IMR-90 (cell line): ENCODE results near the gene FMOD. TPM values are rescaled to one million over a fixed set of nuclear protein-coding genes. Genes with fewer than 3 reads are reported as not detected.

Experiments used
- ATAC-seq: fragments of 200-7000 bp; cut with Tn5 transposase; 2 replicates; pipeline ENCODE4 v1.9.1; 2020; ENCODE audit warnings: low read depth, mild to moderate bottlenecking, moderate library complexity
- BruUV-seq: library from RNA; stranded (reverse); fragments of 400-500 nt; replicated peaks from 2 replicates; lab custom pipeline; 2021; lab: Mats Ljungman, UMichigan
- CTCF ChIA-PET: fragments of 300-600 bp; formaldehyde crosslinking; extraction: SDS; loops from one replicate; lab custom pipeline; 2021; ENCODE audit warnings: antibody characterized with exemption; lab: Yijun Ruan, JAX
- POLR2A ChIA-PET: fragments of 300-600 bp; sonication (Branson Sonifier 250); formaldehyde crosslinking; loops from one replicate; lab custom pipeline; 2022; ENCODE audit warnings: antibody characterized with exemption; ENCODE audit not compliant: unreplicated experiment; lab: Charles Lee
- DNase-seq: peaks from one replicate; pipeline ENCODE4 v3.0.0; 2013
- H2AFZ ChIP-seq: replicated peaks from 2 replicates; pipeline ENCODE3; 2013; ENCODE audit warnings: low read length, mild to moderate bottlenecking; ENCODE audit not compliant: poor library complexity
- H2AK5ac ChIP-seq: 2 replicates; pipeline ENCODE4 v1.6.1; 2013; ENCODE audit warnings: low read depth, low read length, inconsistent platforms
- H2AK9ac ChIP-seq: replicated peaks from 2 replicates; pipeline ENCODE3; 2013; ENCODE audit warnings: mild to moderate bottlenecking, low read depth, low read length, moderate library complexity; ENCODE audit not compliant: poor library complexity
- H2BK120ac ChIP-seq: 2 replicates; pipeline ENCODE4 v1.6.1; 2013; ENCODE audit warnings: low read depth, low read length, inconsistent platforms
- H2BK15ac ChIP-seq: 3 replicates; pipeline ENCODE4 v1.6.1; 2013; ENCODE audit warnings: low read depth, low read length, inconsistent platforms
- H2BK20ac ChIP-seq: 2 replicates; pipeline ENCODE4 v1.6.1; 2013; ENCODE audit warnings: low read depth, mild to moderate bottlenecking, inconsistent platforms, low read length, moderate library complexity
- H2BK5ac ChIP-seq: 2 replicates; pipeline ENCODE4 v1.6.1; 2013; ENCODE audit warnings: mild to moderate bottlenecking, low read depth, low read length, inconsistent platforms; ENCODE audit not compliant: poor library complexity, severe bottlenecking
- H3K14ac ChIP-seq: replicated peaks from 2 replicates; pipeline ENCODE4 v1.6.1; 2013; ENCODE audit warnings: low read depth, low read length, inconsistent platforms
- H3K18ac ChIP-seq: 2 replicates; pipeline ENCODE4 v1.6.1; 2013; ENCODE audit warnings: low read depth, low read length, control low read depth
- H3K23ac ChIP-seq: 2 replicates; pipeline ENCODE4 v1.6.1; 2013; ENCODE audit warnings: low read depth, low read length, inconsistent platforms
- H3K27ac ChIP-seq: 2 replicates; pipeline ENCODE4 v1.5.1; 2013; ENCODE audit warnings: mild to moderate bottlenecking, control low read depth, low read length; ENCODE audit not compliant: insufficient read depth
- H3K27me3 ChIP-seq: 2 replicates; pipeline ENCODE4 v1.6.1; 2013; ENCODE audit warnings: low read length; ENCODE audit not compliant: control insufficient read depth, insufficient read depth
- H3K36me3 ChIP-seq: 2 replicates; pipeline ENCODE4 v1.6.1; 2013; ENCODE audit warnings: low read length, mixed read lengths; ENCODE audit not compliant: control insufficient read depth, insufficient read depth
- H3K4ac ChIP-seq: 2 replicates; pipeline ENCODE4 v1.6.1; 2013; ENCODE audit warnings: low read depth, low read length, inconsistent platforms
- H3K4me1 ChIP-seq: 2 replicates; pipeline ENCODE4 v1.6.1; 2013; ENCODE audit warnings: low read length, mixed read lengths; ENCODE audit not compliant: control insufficient read depth, insufficient read depth
- H3K4me2 ChIP-seq: 2 replicates; pipeline ENCODE4 v1.6.1; 2013; ENCODE audit warnings: low read depth, mild to moderate bottlenecking, control low read depth, low read length, moderate library complexity
- H3K4me3 ChIP-seq: 2 replicates; pipeline ENCODE4 v1.5.1; 2013; ENCODE audit warnings: low read depth, mild to moderate bottlenecking, control low read depth, low read length, moderate library complexity; ENCODE audit not compliant: insufficient read depth
- H3K56ac ChIP-seq: 2 replicates; pipeline ENCODE4 v1.6.1; 2013; ENCODE audit warnings: low read length, inconsistent platforms; ENCODE audit not compliant: insufficient read depth; ENCODE audit errors: extremely low read depth
- H3K79me1 ChIP-seq, 2 experiments: 2 replicates each; pipeline ENCODE4 v1.6.1; 2013; ENCODE audit warnings: low read length in 2 of 2, inconsistent platforms in 1 of 2, low read depth in 1 of 2
- H3K9ac ChIP-seq: 2 replicates; pipeline ENCODE4 v1.6.1; 2013; ENCODE audit warnings: low read depth, low read length, control low read depth
- H3K9me1 ChIP-seq: 2 replicates; pipeline ENCODE4 v1.6.1; 2013; ENCODE audit warnings: low read length, inconsistent platforms; ENCODE audit not compliant: insufficient read depth
- H3K9me3 ChIP-seq: 2 replicates; pipeline ENCODE4 v1.6.1; 2013; ENCODE audit warnings: low read length; ENCODE audit not compliant: control insufficient read depth, insufficient read depth
- H4K20me1 ChIP-seq: 2 replicates; pipeline ENCODE4 v1.6.1; 2013; ENCODE audit warnings: low read length, inconsistent platforms; ENCODE audit not compliant: insufficient read depth
- H4K5ac ChIP-seq: 2 replicates; pipeline ENCODE4 v1.6.1; 2013; ENCODE audit warnings: mild to moderate bottlenecking, low read depth, low read length, control low read depth
- H4K8ac ChIP-seq, 2 experiments: 2 replicates each; pipeline ENCODE4 v1.6.1; 2013; ENCODE audit warnings: low read depth in 2 of 2, low read length in 2 of 2, control low read depth in 1 of 2, inconsistent platforms in 1 of 2
- H4K91ac ChIP-seq: 2 replicates; pipeline ENCODE4 v1.6.1; 2013; ENCODE audit warnings: low read depth, low read length, inconsistent platforms; ENCODE audit not compliant: insufficient read depth
- BHLHE40 ChIP-seq: fragments of 150-350 bp; IDR thresholded peaks from 2 replicates; pipeline ENCODE4 v1.6.1; 2016; ENCODE audit warnings: mild to moderate bottlenecking, low read depth, low read length
- CEBPB ChIP-seq: IDR thresholded peaks from 2 replicates; pipeline ENCODE4 v1.6.1; 2012; ENCODE audit warnings: low read depth, low read length, improper control_type of control experiment
- CHD1 ChIP-seq: IDR thresholded peaks from 2 replicates; pipeline ENCODE4 v1.6.1; 2012; ENCODE audit warnings: low read depth, low read length, improper control_type of control experiment
- FOS ChIP-seq: fragments of 150-350 bp; IDR thresholded peaks from 2 replicates; pipeline ENCODE4 v1.6.1; 2016; ENCODE audit warnings: low read depth, low read length
- MAFK ChIP-seq: IDR thresholded peaks from 2 replicates; pipeline ENCODE4 v1.6.1; 2012; ENCODE audit warnings: low read depth, low read length, improper control_type of control experiment
- MAZ ChIP-seq: IDR thresholded peaks from 2 replicates; pipeline ENCODE4 v1.6.1; 2012; ENCODE audit warnings: low read depth, mild to moderate bottlenecking, low read length, improper control_type of control experiment, moderate library complexity, borderline replicate concordance
- NFE2L2 ChIP-seq: fragments of 150-350 bp; IDR thresholded peaks from 2 replicates; pipeline ENCODE4 v1.6.1; 2016; ENCODE audit warnings: low read depth, mild to moderate bottlenecking, low read length
- RAD21 ChIP-seq: IDR thresholded peaks from 2 replicates; pipeline ENCODE4 v1.6.1; 2012; ENCODE audit warnings: low read length, improper control_type of control experiment
- RCOR1 ChIP-seq: IDR thresholded peaks from 2 replicates; pipeline ENCODE4 v1.6.1; 2012; ENCODE audit warnings: mild to moderate bottlenecking, low read length, improper control_type of control experiment; ENCODE audit not compliant: insufficient replicate concordance
- RFX5 ChIP-seq: IDR thresholded peaks from 2 replicates; pipeline ENCODE4 v1.8.0; 2012; ENCODE audit warnings: low read depth, mild to moderate bottlenecking, low read length, moderate library complexity
- SMC3 ChIP-seq: fragments of 150-350 bp; IDR thresholded peaks from 2 replicates; pipeline ENCODE4 v1.6.1; 2016; ENCODE audit warnings: low read depth, mild to moderate bottlenecking, antibody characterized with exemption, low read length, moderate library complexity
- WGBS, 2 experiments: methylation state at CpG; one replicate each; pipeline versions ENCODE4 v1.1.5 to v1.1.7; 2013; ENCODE audit warnings: missing lambda C conversion rate in 2 of 2; ENCODE audit not compliant: insufficient read length in 1 of 2; ENCODE audit errors: extremely low coverage in 2 of 2; 5-methylcytosine and 5-hydroxymethylcytosine counted together
- dilution Hi-C: fragments of 300-500 bp; cut with HindIII; formaldehyde crosslinking; loops from one replicate; pipeline ENCODE4 v1.14.3; 2018; ENCODE audit warnings: low sequenced_read_pairs; ENCODE audit not compliant: unreplicated experiment
- in situ Hi-C: fragments of 300-500 bp; cut with MboI; formaldehyde crosslinking; loops from 3 replicates; pipeline ENCODE4 v1.14.3; 2019; ENCODE audit warnings: low sequenced_read_pairs, inconsistent platforms, mixed read lengths
- intact Hi-C: fragments of 100-400 bp; cut with micrococcal nuclease; formaldehyde crosslinking; loops from 2 replicates; pipeline ENCODE4 v1.10.0; 2022
- polyA plus RNA-seq, 3 experiments: library from polyadenylated mRNA; depleted of rRNA; stranded (reverse); fragments of >200 nt; gene quantifications; 2 replicates each; pipeline ENCODE4 v1.2.3, GENCODE V29; 2012; ENCODE audit warnings: low replicate concordance in 1 of 3
- total RNA-seq: library from RNA; depleted of rRNA; stranded (reverse); fragments of >200 nt; gene quantifications from 2 replicates; pipeline ENCODE4 v1.2.3, GENCODE V29; 2012
- TF ChIP-seq, protein P1 (sequence below): fragments of 150-350 bp; IDR thresholded peaks from 2 replicates; pipeline ENCODE4 v1.6.1; 2016; ENCODE audit warnings: low read depth, mild to moderate bottlenecking, low read length, moderate library complexity, borderline replicate concordance
- TF ChIP-seq, protein P2 (sequence below): conservative IDR thresholded peaks from 2 replicates; pipeline ENCODE4 v1.5.1; 2012; ENCODE audit warnings: mild to moderate bottlenecking, low read depth, low read length, improper control_type of control experiment
- TF ChIP-seq, protein P3 (sequence below): fragments of 150-350 bp; IDR thresholded peaks from 2 replicates; pipeline ENCODE4 v1.6.1; 2017; ENCODE audit warnings: mild to moderate bottlenecking, antibody characterized with exemption, low read length, low read depth

Gene FMOD
- total and polyA plus RNA-seq, 2 of the 4 experiments (the other 2 are of a cell fraction), result 0.18 to 2.7 TPM

DNA sequence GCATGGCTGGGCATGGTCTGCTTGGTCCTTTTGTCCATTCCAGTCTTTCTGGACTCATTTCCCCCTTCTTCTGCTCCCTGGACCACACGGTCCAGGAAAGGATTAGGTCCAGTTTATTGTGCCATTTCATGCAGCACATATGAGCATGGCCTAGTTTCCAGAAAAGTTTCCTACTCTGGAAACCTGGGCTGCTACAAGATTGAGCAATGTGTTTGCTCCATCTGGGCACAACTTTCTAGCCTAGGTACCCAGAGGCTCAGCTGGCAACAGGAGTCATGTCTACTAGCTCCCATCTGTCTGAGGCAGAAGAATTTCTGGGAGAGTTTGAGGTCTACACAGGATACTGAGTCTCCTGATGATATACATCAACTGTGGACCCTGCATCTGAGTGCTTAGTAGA is 14.8 kb downstream of the FMOD start (continued):
- no peak for TF ChIP-seq MAZ
- no peak for TF ChIP-seq BHLHE40
- no peak for TF ChIP-seq NFE2L2
- TF ChIP-seq RAD21, result no peak

DNA sequence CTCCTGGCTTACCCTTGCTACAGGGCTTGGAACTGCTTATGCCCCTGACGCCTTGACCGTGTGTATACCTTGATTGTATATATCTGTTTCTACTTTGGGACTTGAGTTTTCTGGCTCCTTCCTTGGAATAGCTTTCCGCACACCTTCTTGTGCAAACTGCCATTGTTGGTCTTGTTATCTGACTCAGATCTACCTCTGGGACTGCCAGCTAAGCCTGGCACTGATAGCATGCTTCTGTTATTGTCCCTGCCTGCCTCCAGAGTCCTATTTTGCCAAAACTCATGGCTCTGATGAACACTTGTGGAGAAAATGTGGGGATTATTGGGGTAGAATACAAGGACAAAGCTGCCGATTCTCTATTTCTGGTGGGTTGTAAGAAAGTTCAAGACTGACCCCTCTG is 15.4 kb downstream of the FMOD start:
- H2BK5ac ChIP-seq, result no peak overlapping the region
- H2AK5ac ChIP-seq, result no peak overlapping the region
- no peaks in the 10 kb centered on the region for H4K20me1 ChIP-seq
- no peak overlapping the region for H2BK120ac ChIP-seq
- H3K18ac ChIP-seq, result no peak overlapping the region
- intact Hi-C loops, result loop anchor here (10.0 kb wide), 1 partner anchor 301 kb away; no protein-coding TSS in a partner anchor
- ATAC-seq (no peak), DNase-seq (no peak)
- H3K4me1 ChIP-seq, result no peaks in the 10 kb centered on the region
- H2BK15ac ChIP-seq, result no peak overlapping the region
- H3K4me3 ChIP-seq, result no peak overlapping the region
- no peak overlapping the region for H3K4ac ChIP-seq
- H3K36me3 ChIP-seq, result no peaks in the 10 kb centered on the region
- dilution Hi-C loops, result no loop called here
- in situ Hi-C loops, result loop anchor here (5.0 kb wide), 1 partner anchor 63 kb away; no protein-coding TSS in a partner anchor
- no peak overlapping the region for H3K27ac ChIP-seq
- no peak overlapping the region for H4K8ac ChIP-seq
- WGBS, 2 experiments, result no CpG with 5 or more reads among the region's 4 CpGs
- no peak overlapping the region for H2BK20ac ChIP-seq
- H4K5ac ChIP-seq, result no peak overlapping the region
- peak overlapping the region; percentile 40 for H2AK9ac ChIP-seq
- H3K56ac ChIP-seq, result no peak overlapping the region
- no peaks in the 10 kb centered on the region for H3K79me1 ChIP-seq
- no peaks in the 10 kb centered on the region for H3K9me3 ChIP-seq
- H3K9me1 ChIP-seq, result no peaks in the 10 kb centered on the region
- BruUV-seq, result no TSS peak
- ChIA-PET POLR2A (no interaction called here), CTCF (interaction anchor here (1.7 to 2.2 kb wide), 2 partner anchors 63 to 68 kb away, joined by 5 to 9 read pairs; no protein-coding TSS in a partner anchor)
- peaks cover 39% of the 10 kb centered on the region for H3K27me3 ChIP-seq
- no peak overlapping the region for H2AFZ ChIP-seq
- no peak overlapping the region for H4K91ac ChIP-seq
- H3K14ac ChIP-seq, result no peak overlapping the region
- H3K9ac ChIP-seq, result no peak overlapping the region
- no peak overlapping the region for H3K23ac ChIP-seq
- no peak overlapping the region for H3K4me2 ChIP-seq
- TF ChIP-seq CEBPB (no peak), SMC3 (no peak), FOS (no peak), NFE2L2 (no peak), CHD1 (no peak), RFX5 (no peak), MAFK (no peak), RAD21 (no peak), BHLHE40 (no peak), RCOR1 (no peak), MAZ (no peak)
- TF ChIP-seq, protein P1, sequence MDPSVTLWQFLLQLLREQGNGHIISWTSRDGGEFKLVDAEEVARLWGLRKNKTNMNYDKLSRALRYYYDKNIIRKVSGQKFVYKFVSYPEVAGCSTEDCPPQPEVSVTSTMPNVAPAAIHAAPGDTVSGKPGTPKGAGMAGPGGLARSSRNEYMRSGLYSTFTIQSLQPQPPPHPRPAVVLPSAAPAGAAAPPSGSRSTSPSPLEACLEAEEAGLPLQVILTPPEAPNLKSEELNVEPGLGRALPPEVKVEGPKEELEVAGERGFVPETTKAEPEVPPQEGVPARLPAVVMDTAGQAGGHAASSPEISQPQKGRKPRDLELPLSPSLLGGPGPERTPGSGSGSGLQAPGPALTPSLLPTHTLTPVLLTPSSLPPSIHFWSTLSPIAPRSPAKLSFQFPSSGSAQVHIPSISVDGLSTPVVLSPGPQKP, result no peak
- TF ChIP-seq, protein P2, sequence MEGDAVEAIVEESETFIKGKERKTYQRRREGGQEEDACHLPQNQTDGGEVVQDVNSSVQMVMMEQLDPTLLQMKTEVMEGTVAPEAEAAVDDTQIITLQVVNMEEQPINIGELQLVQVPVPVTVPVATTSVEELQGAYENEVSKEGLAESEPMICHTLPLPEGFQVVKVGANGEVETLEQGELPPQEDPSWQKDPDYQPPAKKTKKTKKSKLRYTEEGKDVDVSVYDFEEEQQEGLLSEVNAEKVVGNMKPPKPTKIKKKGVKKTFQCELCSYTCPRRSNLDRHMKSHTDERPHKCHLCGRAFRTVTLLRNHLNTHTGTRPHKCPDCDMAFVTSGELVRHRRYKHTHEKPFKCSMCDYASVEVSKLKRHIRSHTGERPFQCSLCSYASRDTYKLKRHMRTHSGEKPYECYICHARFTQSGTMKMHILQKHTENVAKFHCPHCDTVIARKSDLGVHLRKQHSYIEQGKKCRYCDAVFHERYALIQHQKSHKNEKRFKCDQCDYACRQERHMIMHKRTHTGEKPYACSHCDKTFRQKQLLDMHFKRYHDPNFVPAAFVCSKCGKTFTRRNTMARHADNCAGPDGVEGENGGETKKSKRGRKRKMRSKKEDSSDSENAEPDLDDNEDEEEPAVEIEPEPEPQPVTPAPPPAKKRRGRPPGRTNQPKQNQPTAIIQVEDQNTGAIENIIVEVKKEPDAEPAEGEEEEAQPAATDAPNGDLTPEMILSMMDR, result no peak
- TF ChIP-seq, protein P3, sequence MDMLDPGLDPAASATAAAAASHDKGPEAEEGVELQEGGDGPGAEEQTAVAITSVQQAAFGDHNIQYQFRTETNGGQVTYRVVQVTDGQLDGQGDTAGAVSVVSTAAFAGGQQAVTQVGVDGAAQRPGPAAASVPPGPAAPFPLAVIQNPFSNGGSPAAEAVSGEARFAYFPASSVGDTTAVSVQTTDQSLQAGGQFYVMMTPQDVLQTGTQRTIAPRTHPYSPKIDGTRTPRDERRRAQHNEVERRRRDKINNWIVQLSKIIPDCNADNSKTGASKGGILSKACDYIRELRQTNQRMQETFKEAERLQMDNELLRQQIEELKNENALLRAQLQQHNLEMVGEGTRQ, result no peak
